ENCODE measurements around the gene SLC16A12. TPM values are rescaled to one million over a fixed set of nuclear protein-coding genes. Genes with fewer than 3 reads are reported as not detected.

SLC16A12 gene
- total and polyA plus RNA-seq, 2 of the 8 experiments (the other 6 are each of a cell fraction or from before 2014, with no cell fraction given), result 1.6 to 1.9 TPM

GRCh38 chr10:89427629-89428028 is 107.8 kb downstream of the SLC16A12 start (continued):
- TF ChIP-seq, protein P1, sequence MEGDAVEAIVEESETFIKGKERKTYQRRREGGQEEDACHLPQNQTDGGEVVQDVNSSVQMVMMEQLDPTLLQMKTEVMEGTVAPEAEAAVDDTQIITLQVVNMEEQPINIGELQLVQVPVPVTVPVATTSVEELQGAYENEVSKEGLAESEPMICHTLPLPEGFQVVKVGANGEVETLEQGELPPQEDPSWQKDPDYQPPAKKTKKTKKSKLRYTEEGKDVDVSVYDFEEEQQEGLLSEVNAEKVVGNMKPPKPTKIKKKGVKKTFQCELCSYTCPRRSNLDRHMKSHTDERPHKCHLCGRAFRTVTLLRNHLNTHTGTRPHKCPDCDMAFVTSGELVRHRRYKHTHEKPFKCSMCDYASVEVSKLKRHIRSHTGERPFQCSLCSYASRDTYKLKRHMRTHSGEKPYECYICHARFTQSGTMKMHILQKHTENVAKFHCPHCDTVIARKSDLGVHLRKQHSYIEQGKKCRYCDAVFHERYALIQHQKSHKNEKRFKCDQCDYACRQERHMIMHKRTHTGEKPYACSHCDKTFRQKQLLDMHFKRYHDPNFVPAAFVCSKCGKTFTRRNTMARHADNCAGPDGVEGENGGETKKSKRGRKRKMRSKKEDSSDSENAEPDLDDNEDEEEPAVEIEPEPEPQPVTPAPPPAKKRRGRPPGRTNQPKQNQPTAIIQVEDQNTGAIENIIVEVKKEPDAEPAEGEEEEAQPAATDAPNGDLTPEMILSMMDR (IDR thresholded peaks at IDR 0.05; ENCODE audit: control extremely low read depth in 1 of 3, insufficient read depth in 1 of 3, low read depth in 1 of 3, low read length in 3 of 3), result no peak
- no peak for TF ChIP-seq TCF12 (IDR thresholded peaks at IDR 0.05; ENCODE audit: low read depth, low read length)

Measured in H1 (cell line).